ENCODE data around the gene RPL37A.

Gene RPL37A

DNA sequence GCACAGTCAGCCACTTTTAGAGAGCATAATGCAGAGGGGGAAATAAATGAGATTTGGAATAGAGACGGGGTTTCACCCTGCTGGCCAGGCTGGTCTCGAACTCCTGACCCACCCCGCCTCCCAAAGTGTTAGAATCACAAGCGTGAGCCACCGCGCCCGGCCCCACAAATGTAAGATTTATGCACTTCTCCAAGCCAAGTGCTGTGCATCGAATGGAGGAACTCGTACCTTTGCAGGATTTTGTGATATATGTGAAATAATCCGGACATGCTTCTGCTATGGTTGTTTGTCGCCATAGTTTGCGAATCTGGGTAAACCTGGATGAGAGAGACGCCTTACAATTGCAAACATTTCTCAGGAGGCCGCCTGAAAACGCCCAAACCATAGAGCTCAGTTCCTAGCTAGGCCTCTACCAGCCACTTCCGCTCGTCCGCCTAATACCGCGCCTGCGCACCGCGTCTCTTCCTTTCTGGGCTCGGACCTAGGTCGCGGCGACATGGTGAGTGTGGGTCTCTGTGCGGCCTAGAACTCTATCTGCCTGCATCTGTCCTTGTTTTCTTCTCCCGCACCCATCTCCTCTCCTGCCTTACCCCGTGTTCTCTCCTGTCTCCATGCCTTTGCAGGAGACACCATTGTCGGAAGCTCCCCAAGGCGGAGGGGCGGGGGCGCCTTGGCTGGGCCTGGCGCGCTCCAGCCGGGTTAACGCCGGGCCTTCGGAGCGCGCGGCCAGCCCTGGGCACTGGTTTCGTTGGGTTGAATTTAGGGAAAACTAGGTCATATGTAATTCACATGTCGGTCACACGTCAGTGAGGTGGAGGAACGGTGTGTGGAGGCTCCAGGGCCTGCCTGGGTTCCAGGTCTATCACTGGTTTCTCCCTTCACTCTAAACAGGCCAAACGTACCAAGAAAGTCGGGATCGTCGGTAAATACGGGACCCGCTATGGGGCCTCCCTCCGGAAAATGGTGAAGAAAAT, at the start of gene RPL37A:
Gene RPL37A (plus strand): TSS at position 466 of the 974 bp plus-strand sequence. CDS start 31 bp downstream, at position 497.
- peak; percentile 91 for DNase-seq

DNA sequence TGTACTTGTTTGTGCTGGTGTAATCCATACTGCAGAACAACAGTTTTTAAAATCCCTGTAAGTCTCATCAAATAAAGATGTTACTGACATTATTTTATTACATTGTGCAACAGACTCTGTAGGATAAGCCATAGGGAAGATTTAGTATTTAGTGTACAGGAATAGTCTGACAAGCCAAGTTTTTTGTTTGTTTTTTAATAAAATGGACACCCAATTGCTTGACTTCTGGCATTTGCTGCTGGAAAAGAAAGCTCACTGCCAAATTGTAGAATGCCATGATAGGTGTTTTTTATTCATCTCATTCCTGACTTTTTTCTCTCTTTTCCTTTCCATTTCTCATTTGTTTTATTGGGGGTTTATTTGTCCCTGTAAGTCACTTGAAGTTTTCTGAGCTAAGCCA, 48.3 kb upstream of the RPL37A start:
- no peak for DNase-seq

DNA sequence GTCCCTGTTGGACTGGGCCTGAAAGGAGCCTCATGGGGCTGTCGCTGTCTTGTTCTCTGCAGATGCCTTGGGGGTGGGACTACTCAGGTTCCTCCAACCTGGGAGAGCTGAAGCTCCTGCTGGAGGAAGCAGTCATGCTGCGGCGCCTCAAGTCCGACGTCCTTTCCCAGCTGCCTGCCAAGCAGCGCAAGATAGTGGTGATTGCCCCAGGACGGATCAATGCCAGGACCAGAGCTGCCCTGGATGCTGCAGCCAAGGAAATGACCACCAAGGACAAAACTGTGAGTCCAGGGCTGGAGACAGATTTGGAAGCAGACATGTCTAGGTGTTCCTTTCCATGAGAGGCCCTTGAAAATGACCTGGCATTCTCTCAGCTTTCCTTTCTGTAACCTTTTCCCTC, 47.9 kb upstream of the RPL37A start:
- DNase-seq: no peak

DNA sequence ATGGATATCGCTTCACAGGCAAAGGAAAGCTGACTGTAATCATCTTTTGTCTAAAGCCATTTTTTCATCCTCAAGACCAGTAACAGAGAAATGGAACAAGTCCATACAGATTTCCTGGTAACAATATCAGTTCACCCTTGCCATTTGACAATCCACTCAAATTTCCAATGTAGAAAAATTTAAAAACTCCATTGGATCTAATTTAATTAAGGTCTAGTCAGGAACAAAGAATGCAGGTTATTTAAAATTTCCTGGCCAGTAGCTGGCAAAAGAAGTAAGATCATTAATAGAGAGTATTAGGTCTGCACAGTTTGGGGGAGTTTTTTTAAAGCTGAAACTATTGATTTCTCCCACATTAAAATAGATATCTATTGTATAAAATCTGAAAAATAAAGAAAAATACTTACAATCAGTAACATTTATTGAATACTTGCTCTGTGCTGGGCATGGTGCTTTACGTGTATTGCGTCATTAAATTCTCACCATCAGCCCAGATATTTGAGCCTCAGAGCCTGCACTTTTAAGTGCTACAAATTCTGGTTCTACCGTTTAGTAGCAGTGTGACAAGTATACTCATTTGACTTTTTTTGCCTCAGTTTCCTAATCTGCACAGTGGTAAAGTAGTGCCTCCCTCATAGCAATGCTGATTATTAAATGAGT, 44.6 kb upstream of the RPL37A start:
- no peak for DNase-seq

DNA sequence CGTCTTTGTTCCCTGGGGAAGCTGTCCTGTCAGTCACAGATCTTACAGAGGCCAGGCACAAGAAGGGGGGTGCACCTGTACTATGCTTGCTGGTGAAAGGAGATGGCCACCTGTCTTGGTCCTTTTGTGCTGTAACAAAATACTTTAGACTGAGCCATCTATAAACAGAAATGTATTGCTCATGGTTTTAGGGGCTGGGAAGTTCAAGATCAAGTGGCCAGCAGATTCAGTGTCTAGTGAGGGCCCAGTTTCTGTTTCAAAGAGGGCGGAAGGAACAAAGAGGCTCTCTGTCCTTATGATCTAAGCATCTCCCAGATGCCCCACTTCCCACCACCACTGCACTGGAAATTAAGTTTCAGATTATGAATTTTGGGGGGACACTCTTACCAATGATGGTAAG, 35.5 kb upstream of the RPL37A start:
- no peak for DNase-seq

DNA sequence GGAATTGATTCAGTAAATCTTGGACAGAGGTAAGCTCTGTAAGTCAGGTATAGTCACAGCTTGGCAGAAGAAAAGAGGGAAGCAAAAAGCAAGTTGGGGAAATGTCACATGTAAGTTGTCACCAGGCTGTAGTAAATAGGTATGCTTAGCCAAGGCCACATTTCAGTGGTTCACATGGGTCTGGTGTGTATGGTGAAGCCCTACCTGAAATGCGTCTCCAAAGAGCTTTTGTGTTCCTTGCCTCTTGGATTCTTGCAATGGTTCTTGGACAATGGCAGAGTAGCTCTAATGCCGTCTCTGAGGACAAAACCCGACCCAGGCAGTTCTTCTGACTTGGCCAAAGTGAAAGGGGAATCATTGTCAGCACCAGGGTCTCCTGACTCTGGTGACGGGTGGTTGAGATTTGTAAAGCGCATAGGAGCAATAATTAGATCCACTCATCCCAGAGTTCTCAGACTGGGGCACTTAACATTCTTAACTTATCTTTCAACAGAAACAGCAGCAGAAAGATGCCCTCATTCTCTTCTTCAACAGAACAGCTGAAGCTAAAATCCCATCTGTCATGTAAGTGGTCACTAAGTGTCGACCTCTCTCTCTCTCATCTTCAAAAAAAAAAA, 34.4 kb upstream of the RPL37A start:
- no peak for DNase-seq

DNA sequence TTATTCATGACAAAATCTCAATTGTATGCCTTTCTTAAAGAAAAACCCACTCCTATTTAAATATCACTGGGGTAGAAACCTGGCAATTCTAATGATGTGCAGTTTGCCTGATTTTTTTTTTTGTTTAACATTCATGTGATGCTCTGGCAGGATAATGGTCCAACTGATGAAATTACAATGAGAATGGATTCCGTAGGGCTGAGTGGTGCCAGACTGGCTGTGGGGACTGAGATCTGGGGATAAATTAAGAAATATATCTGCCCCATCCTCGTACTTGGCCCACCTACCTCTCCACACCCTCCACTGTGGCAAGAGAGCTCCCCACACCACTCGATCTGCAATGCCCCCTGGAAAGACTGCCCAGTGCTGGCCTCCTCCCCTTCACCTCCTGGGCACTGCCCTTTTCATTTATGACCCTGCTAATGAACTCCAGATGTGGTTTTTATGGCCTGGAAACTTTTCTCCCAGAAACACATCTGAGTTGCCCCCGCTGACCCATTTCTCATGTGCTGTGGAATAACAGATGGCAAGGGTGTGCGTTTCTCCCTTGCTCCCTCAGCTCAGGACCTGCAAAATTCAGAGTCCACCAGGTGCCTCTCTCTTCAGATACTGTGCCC, 33.0 kb upstream of the RPL37A start:
- DNase-seq: no peak

DNA sequence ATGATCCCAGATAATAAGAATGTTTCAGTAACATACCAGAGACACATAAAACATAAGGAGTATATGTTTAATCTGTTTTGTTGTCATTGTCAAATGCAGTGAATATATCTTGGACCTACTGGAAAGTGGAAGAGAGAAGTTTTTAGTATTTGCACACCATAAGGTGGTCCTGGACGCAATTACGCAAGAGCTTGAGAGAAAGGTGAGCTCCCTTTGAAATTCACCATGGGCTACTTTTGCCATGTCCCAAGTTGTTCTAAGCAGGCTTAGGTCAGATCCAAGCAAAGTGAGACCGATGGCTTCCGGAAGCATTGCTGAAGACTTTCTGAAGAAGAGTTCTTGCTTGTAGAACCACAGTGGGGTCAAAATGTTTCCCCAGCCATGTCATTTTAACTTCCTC, 30.8 kb upstream of the RPL37A start:
- no peak for DNase-seq

DNA sequence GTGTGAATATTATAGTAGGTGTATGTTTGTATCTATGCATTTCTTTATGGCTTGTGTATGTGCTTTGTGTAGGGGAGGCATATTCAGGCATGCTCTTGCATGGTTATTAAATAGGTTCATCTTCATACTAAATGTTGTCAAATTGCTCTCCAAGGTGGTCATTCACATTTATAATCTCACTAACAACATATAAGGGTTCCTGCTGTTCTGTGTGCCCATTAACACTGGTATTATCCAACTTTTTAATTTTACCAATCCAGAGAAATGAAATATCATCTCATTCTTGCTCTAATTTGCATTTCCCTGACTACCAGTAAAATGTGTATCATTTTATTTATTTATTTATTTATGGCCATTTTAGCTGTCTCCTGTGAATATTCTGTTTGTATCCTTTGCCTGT, 29.0 kb upstream of the RPL37A start:
- DNase-seq: no peak

DNA sequence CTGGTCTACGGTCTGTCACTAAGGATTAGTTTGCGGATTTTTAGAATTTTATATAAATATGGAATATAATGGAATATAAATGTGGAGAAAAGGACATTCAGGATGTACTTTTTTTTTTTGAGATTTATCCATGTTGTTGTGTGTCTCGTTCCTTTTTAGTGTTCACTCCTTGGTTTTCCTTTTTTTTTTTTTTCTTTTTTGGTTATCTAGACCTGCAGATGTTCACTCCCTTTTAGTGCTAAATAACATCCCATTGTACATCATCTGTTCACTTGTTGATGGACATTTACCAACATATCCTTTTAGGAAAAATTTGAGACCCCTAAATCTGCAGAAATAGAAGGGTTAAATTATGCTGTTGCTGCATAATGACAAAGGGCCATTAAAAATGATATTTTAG, 25.5 kb upstream of the RPL37A start:
- DNase-seq: no peak

DNA sequence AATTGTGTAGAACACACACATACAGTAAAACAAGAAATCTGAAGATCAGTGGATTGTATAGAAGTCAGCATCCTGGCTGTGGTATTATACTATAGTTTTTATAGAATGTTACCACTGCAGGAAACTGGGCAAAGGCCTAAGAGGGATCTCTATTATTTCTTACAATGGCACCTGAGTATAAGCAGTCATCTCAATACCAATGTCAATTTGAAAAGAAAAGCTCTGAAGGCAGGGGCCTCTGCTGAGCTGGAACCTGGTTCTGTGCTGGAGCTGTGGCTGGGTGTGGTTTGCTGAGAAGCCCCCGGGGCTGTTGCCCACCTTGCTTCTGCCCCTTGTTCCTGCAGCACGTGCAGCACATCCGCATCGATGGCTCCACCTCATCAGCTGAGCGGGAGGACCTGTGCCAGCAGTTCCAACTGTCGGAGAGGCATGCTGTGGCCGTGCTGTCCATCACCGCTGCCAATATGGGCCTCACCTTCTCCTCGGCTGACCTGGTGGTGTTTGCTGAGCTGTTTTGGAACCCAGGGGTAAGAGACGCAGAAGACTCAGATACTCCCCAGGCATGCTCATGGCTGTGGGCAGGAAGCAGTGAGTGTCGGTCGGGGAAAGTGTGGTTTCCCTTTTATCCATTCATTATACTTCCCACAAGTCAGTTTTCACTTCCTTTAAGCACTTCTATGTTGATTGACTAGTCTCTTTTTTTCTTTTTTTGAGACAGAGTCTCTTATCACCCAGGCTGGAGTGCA, 23.5 kb upstream of the RPL37A start:
- no peak for DNase-seq

DNA sequence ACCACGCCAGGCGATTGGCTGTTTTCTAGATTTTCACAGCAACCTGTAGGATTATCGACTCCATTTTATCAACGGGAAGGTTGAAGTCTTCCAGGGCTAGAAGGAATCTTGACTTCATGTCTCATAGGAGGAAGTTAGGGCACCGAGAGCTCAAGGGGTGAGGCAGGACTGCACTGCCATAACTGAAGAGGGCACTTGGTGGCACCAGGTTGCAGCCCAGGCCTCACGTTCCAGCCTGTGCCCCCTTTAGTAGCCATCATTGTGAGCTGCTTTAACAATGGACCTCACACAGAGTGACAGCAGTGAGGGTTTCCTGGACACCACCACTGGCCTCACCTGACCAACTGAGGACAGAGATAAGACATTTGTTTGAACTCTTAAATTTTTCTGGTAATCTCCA, 22.9 kb upstream of the RPL37A start:
- no peak for DNase-seq

DNA sequence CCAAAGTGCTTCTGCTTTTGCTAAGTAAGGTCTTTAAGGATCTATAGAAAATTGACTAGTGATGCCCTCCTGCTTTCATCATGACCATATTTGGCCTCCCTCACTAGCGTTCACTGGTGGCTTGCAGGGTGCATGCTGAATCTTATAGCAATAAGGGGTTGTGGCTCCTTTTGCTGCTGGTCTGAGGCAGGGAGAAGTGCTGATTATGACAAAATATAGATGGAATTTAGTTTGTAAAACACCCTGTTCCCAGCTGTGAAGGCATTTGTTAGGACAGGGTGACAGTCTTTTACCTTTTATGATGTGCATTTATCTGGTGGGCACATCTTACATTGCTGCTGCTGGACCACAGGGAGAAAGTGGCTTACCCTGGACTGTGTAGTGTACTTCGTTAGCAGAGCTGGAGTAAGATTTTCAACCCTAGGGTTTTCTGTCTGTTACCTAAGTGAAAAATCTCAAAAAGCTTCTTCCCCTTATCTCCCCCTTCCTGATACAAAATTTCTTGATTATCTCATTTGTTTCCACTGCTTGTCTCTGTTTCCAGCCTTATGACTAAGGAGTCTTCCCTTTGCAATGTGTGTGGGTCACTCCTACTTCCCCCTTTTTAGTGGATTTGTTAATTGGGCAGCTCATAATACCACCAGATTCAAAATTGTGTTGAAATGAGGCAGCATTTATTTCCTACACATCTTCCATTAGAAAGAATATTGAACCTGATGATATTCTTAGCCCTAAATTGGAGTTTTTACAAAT, 21.2 kb upstream of the RPL37A start:
- no peak for DNase-seq

DNA sequence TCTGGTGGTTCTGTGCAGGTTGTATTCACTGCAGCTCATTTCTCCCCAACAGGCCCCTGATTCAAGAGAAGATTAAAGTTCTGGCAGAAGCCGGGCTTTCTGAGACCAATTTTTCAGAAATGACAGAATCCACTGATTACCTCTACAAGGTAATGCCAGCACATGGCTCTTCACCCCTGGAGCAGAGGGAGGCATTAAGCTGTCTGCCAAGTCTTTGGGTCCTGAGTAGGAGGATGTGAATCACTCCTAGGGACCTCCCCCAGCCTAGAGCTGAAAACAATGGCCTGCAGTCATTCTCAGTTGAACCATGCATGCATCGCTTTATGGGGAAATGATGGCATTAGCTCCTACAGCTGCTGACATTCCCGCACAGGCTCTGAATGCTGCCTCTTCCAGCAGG, 20.5 kb upstream of the RPL37A start:
- DNase-seq: no peak

DNA sequence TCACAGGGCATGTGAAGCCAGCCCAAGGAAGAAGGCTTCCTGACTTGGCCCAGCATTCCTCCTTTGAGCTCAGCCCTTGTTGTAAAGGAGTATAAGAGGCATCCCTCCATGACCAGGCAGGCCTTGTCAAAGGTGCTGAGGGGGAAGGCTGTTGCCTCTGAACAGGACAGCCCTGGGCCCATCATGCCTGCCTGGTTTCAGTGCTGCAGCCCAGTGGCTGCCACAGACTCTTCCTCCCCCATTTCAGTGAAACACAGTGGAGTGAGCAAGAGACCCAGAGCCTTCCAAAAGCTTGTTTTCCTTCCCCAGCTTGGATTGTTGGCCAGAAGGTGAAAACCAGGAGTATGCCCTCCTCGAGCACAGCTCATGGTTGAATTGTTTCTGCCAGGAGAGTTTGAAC, 19.9 kb upstream of the RPL37A start:
- DNase-seq: no peak

DNA sequence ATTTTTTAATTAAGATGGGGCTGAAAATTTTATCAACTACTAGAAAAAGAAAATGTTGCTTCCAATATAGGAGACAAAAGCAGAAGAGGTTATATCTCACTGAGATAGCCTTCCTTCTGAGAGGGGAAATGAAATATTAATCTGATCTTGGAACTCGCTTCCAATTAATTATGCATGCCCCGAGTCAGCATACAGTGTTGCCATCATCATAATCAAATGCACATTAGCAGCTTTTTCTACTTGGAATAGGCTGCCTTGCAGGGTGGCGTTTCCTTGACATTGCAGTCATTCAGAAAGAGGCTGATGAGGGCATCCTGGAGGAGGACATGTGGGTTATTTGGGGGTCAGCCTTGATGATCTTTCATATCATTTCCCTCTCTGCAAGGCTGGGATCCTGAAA, 18.4 kb upstream of the RPL37A start:
- no peak for DNase-seq

DNA sequence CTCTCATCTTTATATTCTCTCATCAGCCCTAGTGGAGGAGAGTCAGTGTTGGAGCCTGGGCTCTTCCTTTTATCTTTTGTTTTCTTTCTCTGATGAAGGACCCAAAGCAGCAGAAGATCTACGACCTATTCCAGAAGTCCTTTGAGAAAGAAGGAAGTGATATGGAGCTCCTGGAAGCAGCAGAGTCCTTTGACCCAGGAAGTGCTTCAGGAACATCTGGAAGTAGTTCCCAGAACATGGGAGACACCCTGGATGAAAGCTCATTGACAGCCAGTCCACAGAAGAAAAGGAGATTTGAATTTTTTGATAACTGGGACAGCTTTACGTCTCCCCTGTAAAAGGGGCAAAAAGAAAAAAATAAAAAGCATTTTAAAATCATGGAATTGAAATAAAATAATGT, 16.0 kb upstream of the RPL37A start:
- DNase-seq: no peak

DNA sequence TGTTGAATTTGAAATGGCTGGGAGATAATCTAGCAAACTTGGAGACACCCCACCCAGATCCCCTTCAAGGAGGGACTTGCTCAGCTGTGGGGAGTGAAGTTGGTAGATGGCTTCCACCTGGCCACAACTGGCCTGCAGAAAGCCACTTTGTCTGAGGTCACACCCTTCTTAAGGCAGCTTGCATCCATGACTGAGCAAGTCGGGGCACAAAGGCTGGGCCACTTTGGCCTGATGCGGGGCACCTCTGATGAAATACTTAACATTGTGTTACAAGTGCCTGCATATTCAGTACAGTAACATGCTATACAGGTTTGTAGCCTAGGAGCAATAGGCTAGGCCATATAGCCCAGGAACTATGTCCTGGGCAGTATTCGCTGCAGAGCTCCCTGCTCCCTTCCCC, 13.4 kb upstream of the RPL37A start:
- no peak for DNase-seq

DNA sequence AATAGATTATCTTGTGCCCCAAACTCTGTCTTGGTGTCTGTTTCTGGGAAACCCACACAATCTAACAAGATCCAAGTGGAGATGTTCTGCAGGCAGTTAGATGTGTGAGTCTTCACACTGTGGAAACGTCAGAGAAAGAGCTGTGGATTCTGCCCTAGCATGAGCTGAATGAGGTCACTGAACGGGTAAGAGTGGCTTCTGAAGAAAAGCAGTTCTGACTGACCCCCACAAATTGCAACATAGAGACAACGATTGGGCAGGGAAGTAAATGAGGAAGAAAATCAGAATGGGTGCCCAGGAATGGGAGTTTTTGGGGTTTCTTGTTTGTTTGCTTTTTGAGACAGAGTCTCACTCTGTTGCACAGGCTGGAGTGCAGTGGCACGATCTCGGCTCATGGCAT, 12.9 kb upstream of the RPL37A start:
- DNase-seq: no peak

DNA sequence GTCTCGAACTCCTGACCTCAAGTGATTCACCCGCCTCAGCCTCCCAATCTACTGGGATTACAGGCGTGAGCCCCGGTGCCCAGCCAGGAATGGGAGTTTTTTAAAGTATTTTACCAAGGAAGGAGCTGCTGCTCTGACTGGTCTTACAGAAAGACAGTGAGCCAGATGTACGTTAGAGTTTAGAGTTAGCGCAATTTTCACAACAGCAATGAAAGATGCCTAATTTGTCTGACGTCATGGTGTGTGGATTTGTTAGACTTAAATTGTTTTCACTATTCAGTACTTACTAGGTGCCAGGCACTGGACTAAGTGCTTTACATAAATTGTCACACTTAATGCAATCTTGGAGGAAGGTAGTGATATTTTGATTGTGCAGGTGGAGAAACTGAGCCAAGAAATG, 12.4 kb upstream of the RPL37A start:
- DNase-seq: no peak

DNA sequence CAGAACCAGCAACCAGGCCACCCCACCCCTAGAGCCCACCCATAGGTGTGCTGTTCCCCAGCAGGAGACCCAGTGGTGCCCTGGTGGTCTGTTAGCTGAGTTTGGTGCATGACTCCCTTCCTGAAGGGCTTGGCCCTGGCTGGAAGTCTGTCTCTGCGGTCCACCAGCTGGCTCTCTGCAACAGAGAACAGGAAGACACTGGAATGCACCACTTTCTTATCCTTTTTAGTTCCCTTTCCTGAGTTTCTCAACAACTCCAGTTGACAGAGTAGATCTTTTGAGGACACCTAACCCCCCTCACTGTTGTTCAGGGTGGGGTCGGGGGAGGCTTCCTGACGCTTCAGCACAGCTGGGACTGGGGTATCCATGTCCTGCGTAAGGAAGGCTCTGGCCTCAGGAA, 11.9 kb upstream of the RPL37A start:
- DNase-seq: peak; percentile 28

DNA sequence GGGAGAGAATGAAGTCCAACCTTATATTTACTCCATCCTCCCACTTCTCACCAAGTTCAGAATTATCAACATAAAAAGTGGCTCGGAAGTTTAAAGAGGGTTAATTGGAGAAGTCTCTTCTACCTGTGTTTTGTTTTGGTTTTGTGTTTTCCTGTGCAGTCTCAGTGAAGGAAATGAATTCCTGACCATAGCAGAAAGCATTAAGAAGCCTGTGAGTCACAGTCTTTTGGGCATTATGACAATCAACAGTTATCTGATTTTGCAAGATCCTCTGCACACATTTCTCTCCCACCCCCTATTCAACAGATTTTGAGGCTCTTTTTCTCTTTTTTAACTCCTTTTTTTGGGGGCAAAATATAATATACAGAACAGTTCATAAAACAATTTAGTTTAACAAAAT, 8.6 kb upstream of the RPL37A start:
- DNase-seq: no peak
